Activated CD4-positive, alpha-beta T cell treated with anti-CD3 and anti-CD28 coated beads, Interleukin-2, Interleukin-4, amounts not matched to agents 100 ng/mL and 50 ng/mL, durations not matched to agents 16 hours and 8 hours (primary cell): ENCODE results near the gene FOXP4.

ENCODE experiments used
- DNase-seq: peaks from one replicate; pipeline ENCODE4 v3.0.0-alpha.2; 2020; ENCODE audit warnings: low spot score

Gene FOXP4

DNA sequence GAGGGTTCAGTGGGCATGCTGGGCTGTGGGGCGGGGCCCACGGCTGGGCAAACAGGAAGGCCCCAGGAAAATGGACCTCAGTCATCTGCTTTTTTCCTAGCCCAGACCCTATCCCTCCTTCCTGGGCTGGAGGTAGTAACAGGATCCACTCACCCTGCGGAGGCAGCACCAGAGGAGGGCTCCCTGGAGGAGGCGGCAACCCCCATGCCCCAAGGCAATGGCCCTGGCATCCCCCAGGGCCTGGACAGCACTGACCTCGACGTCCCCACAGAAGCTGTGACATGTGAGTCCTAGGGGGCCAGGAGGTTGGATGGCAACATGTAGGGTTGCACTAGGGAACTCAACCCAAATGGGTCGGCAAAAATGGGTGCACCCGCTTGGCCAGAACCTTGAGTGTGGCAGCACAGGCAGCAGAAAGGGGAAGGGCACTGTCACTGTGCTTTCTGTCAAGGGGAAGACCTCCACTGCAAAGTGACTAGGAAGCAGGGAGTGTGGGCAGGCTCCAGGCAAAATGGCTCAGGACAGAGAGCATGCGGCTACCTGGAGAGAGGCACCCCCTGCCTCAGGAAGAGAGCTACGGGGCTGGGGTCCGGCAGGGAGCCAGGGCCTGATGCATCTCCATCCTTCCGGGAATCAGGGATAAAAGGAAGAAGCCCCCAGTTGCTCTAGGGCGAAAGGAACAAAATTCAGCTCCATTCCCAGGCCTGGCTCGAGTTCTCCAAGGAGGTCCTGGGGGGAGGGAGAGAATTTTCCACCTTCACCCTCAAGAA, 100.0 kb downstream of the FOXP4 start:
- no peak for DNase-seq

GRCh38 chr6:41647061-41647511, 100.9 kb downstream of the FOXP4 start:
- no peak for DNase-seq

DNA sequence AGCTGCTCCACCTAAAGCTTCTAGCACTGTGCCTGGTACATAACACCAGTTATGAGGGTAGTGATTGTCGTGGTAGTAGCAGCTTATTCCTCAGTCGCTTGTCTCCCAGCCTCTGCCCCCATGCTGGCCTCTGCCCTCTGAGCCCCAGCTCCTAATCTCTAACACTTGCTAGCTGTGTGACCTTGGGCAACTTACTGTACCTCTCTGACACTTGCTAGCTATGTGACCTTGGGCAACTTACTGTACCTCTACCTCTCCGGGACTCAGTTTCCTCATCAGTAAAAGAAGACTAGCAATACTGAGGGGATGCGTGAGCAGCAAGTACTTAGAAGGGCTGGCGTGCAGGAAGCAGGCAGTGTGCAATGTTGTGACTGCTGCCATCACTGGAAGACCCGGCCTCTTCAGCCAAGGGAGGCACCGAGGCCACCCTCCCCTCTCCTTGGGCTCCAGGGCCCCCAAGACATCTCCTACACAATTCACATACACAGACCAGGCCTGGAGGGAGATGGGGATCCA, 101.9 kb downstream of the FOXP4 start:
- no peak for DNase-seq

GRCh38 chr6:41648921-41649320, 102.7 kb downstream of the FOXP4 start:
- DNase-seq: no peak

DNA sequence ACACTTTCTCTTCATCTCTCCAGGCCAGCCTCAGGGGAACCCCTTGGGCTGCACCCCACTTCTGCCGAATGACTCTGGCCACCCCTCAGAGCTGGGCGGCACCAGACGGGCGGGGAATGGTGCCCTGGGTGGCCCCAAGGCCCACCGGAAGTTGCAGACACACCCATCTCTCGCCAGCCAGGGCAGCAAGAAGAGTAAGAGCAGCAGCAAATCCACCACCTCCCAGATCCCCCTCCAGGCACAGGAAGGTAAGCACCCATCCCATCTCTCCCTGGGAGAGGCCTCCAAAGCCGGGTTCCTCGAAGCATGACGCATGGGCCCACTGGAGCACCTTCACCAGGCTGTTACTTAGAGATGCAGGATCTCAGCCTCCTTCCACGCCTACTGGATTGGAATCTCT, 103.4 kb downstream of the FOXP4 start:
- DNase-seq: no peak

DNA sequence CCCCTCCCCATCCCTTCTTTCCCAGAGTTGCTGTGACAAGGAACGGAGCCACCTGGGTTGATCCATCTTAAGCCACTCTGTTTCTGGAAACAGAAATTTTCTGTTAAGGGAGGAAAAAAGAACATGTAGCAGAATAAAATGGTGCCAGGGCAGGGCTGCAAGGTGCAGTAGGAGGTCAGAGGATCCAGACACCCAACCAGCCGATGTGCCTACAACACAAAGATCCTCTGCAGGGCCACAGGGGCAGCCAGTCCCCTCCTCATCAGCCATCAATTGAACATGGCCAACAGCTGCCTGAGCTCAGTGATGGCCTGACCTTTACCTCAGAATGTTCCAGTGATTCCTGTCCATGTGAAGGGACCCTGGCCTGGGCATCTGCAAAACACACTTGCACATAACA, 103.9 kb downstream of the FOXP4 start:
- DNase-seq: no peak

DNA sequence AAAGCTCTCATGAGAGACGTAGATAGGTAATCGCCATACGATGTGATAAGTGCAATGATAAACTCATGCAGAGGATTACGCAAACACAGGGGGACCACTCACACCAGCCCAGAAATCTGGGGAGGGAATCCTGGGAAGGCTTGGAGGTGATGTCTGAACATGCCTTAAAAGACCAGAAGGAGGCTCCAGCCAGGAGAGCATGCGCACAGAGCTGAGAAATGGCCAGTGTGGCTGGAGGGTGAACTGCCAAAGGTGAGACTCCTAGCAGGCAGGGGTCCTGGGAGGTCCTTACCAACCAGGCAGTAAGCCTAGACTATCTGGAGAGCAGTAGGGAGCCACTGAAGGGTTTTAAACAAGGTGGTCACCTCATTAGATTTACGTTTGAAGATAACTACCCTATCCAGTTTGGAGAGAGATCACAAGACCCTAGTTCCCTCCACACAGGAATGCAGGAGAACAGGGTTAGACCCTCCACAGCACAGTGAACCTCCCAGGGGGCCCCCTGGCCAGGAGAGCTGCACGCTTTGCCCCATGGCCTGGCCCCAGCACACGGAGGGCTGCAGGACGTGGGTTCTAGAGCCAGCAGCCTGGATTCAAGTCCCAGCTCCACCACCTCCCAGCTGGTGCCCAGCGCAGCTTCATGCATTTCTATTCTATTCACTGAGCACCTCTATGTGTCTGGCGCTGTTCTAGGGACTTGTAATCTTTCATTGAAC, 105.2 kb downstream of the FOXP4 start:
- no peak for DNase-seq
